Neutrophil (primary cell): ENCODE results near the gene TUBA8.

Experiments used
- H3K27ac ChIP-seq: fragments of 200-600 bp; sonication (generic); 2 replicates; pipeline ENCODE4 v1.5.1; 2016; ENCODE audit warnings: mild to moderate bottlenecking, moderate library complexity
- H3K27me3 ChIP-seq: fragments of 200-600 bp; sonication (generic); 2 replicates; pipeline ENCODE4 v1.6.0; 2016; ENCODE audit warnings: mild to moderate bottlenecking
- H3K36me3 ChIP-seq: fragments of 200-600 bp; sonication (generic); 2 replicates; pipeline ENCODE4 v1.5.1; 2017
- H3K4me1 ChIP-seq, 2 experiments: fragments of 200-600 bp in 1 of 2; sonication (generic) in 1 of 2; 1 replicate in 1 of 2; 2 replicates in 1 of 2; pipeline versions ENCODE4 v1.5.1 to v1.6.1; 2013 to 2016; ENCODE audit warnings: low read depth in 1 of 2, low read length in 1 of 2, mild to moderate bottlenecking in 1 of 2, moderate library complexity in 1 of 2; ENCODE audit not compliant: control insufficient read depth in 1 of 2, insufficient read depth in 1 of 2
- H3K4me3 ChIP-seq, 2 experiments: fragments of 200-600 bp in 1 of 2; sonication (generic) in 1 of 2; 1 replicate in 1 of 2; 2 replicates in 1 of 2; pipeline ENCODE4 v1.5.1; 2013 to 2016; ENCODE audit warnings: low read depth in 1 of 2, low read length in 1 of 2, mild to moderate bottlenecking in 1 of 2, moderate library complexity in 1 of 2
- H3K9me3 ChIP-seq: fragments of 200-600 bp; sonication (generic); 2 replicates; pipeline ENCODE4 v1.5.1; 2016
- CTCF ChIP-seq: fragments of 200-600 bp; sonication (generic); IDR thresholded peaks from 2 replicates; pipeline ENCODE4 v1.5.1; 2016; ENCODE audit warnings: antibody characterized with exemption

The TUBA8 gene

GRCh38 chr22:18114976-18115652 is 4.5 kb downstream of the TUBA8 start:
- Histone ChIP-seq H3K36me3 (no peaks in the 10 kb centered on the region), H3K27ac (no peak overlapping the region), H3K9me3 (no peaks in the 10 kb centered on the region), H3K27me3 (peaks cover 93% of the 10 kb centered on the region), H3K4me3 (no peak overlapping the region), H3K4me1 (peaks cover 8 to 25% of the 10 kb centered on the region in 2 experiments)
- TF ChIP-seq CTCF: no peak

- H3K4me1 ChIP-seq: peaks cover 6 to 17% of the 10 kb centered on the region in 2 experiments
- no peak for TF ChIP-seq CTCF
These were observed 5.3 kb downstream of the TUBA8 start for GRCh38 chr22:18115906-18116371.

GRCh38 chr22:18116634-18117033 is 6.0 kb downstream of the TUBA8 start:
- H3K4me1 ChIP-seq: peaks cover 6 to 15% of the 10 kb centered on the region in 2 experiments
- no peaks in the 10 kb centered on the region for H3K9me3 ChIP-seq
- no peak overlapping the region for H3K27ac ChIP-seq
- no peaks in the 10 kb centered on the region for H3K36me3 ChIP-seq
- no peak overlapping the region for H3K4me3 ChIP-seq
- peaks cover 77% of the 10 kb centered on the region for H3K27me3 ChIP-seq
- TF ChIP-seq CTCF: no peak

More at GRCh38 chr22:18115906-18116371, 5.3 kb downstream of the TUBA8 start:
- peaks cover 84% of the 10 kb centered on the region for H3K27me3 ChIP-seq
- no peak overlapping the region for H3K27ac ChIP-seq
- H3K4me3 ChIP-seq: no peak overlapping the region
- H3K9me3 ChIP-seq: no peaks in the 10 kb centered on the region
- no peaks in the 10 kb centered on the region for H3K36me3 ChIP-seq

- H3K9me3 ChIP-seq: no peaks in the 10 kb centered on the region
- H3K36me3 ChIP-seq: no peaks in the 10 kb centered on the region
- TF ChIP-seq CTCF: no peak
- H3K27ac ChIP-seq: no peak overlapping the region
- H3K4me1 ChIP-seq: peaks cover 6 to 12% of the 10 kb centered on the region in 2 experiments
- H3K4me3 ChIP-seq: no peak overlapping the region
- H3K27me3 ChIP-seq: peaks cover 60% of the 10 kb centered on the region
These were observed 7.8 kb downstream of the TUBA8 start for GRCh38 chr22:18118345-18118915.

- Histone ChIP-seq H3K4me1 (peaks cover 0 to under 1% of the 10 kb centered on the region in 2 experiments), H3K27me3 (peaks cover 48% of the 10 kb centered on the region), H3K36me3 (no peaks in the 10 kb centered on the region), H3K4me3 (no peak overlapping the region), H3K9me3 (no peaks in the 10 kb centered on the region), H3K27ac (no peak overlapping the region)
- TF ChIP-seq CTCF: no peak
These were observed 9.0 kb downstream of the TUBA8 start for GRCh38 chr22:18119409-18120110.
